ENCODE data around the gene BRME1.

GRCh38 chr19:13849991-13850909 is 55.7 kb downstream of the BRME1 start:
- no peak; the same call in 1 of the 2 replicates for TF ChIP-seq CTCF (conservative IDR thresholded peaks at IDR 0.05)
- no peak for TF ChIP-seq EZH2 (IDR thresholded peaks at IDR 0.05; ENCODE audit: low read depth)
